HG03280 (cell line): ENCODE results near the gene CTNNA1.
"Not testable (repeated sequence)": the region's sequence is repeated elsewhere in the genome, so short reads cannot be mapped to it uniquely, and the experiment has no call there.

ENCODE experiments used
- ATAC-seq: cut with Tn5 transposase; IDR thresholded peaks from one replicate; pipeline ENCODE4 v1.9.1; 2021; ENCODE audit warnings: mild to moderate bottlenecking, moderate library complexity; ENCODE audit not compliant: unreplicated experiment

CTNNA1 gene

DNA sequence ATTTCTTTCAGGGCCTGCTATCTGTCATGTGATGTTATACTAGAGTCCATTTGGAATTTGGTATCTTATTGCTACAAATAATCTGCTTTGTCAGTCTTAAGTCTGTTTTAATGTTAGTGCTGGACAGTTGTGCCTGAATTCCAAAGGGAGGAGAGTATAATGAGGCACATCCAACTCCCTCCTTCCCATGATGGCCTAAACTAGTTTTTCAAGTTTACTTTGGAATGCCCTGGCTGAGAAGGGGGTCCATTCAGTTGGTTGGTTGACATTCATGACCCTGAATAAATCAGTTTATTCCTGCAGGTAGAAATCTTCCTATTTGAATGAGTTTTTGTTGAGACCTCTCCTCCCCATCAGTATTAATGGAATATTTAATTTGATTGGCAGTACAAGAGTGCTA is 131.3 kb downstream of the CTNNA1 start:
- ATAC-seq, result no peak

DNA sequence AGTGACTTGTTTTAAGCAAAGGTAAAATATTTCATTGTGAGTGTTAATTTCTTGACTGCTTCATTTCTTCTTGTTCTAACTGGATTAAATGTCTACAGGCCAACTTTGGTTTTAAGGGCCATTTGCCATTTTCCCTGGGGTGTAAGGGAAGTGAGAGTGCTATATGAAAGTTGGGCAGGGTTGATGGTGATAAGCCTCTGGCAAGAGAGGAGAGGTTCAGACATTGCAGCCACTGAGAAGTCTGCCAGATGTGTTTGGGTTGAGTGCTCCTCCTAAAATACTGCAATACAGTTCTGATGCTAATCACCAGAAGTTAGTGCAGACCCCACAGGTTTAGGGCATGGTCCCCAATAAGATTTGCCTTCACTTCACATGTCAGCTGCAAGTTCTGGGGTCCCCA is 136.8 kb downstream of the CTNNA1 start:
- ATAC-seq, result no peak

DNA sequence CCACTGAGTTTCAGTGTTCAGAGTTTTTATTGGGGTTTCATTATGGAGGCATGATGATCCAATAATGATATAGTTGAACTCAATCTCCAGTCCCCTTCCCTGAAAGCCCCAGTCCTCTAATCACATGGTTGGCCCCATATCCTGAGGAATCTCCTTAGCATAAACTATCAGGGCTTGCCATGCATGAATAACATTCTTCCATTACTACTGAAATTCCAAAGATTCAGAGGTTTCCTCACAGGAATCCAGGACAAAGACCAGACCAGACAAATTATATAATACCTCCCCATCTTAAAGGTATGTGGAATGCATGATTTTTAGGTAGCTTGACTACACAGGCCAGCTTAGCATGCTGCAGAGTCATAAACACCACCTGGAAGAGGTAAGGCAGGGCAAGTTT is 137.4 kb downstream of the CTNNA1 start:
- no peak for ATAC-seq

DNA sequence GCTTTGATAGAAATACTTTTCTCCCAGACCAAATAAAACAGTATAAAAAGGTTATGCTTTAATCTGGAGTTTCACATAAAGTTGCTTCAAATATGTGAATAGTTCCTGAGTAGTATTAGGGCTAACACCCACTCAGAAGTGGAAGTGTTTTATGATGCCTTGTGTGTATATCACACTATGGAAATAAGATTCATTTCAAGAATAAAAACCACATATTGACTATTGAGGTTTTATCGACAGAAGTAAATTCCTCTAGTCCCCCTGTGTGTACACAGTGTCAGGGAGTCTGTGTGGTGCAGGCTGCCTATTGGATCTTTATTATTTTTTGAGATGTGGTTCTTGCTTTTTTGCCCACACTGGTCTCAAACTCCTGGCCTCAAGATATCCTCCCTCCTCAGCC is 142.7 kb downstream of the CTNNA1 start:
- ATAC-seq, result no peak

DNA sequence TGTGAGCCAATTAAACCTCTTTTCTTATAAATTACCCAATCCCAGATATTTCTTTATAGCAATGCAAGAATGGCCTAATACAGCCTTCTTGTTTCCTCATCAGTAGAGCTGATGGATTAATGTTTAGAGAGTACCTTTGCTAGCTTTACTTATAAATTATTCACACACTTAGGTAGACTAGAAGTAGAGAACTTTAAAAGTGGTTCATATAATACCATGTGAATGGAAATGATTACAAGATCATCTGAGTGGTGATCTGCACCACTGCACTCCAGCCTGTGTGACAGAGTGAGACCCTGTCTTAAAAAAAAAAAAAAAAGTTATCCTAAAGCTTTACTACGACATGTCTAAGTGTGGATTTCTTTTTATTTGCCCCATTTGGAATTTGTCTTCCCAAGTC is 145.1 kb downstream of the CTNNA1 start:
- ATAC-seq, result no peak

DNA sequence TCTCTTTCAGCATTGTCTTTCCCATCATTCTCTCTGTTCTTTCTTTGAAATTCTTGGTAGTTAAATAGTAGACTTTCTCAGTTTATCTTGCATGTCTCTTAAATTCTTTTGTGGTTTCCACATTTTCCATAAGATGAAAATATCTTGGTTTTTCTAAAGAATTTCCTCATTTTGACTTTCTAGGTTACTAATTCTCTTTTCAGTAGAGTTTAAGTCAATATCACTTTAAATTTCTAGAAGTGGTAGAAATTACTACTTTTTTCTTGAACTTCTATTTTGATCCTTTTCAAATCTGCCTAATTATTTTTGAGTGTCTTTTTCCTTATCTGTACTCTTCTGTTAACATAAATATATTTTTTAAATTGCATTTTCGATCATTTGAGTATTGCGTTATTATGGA is 145.5 kb downstream of the CTNNA1 start:
- ATAC-seq, result no peak

DNA sequence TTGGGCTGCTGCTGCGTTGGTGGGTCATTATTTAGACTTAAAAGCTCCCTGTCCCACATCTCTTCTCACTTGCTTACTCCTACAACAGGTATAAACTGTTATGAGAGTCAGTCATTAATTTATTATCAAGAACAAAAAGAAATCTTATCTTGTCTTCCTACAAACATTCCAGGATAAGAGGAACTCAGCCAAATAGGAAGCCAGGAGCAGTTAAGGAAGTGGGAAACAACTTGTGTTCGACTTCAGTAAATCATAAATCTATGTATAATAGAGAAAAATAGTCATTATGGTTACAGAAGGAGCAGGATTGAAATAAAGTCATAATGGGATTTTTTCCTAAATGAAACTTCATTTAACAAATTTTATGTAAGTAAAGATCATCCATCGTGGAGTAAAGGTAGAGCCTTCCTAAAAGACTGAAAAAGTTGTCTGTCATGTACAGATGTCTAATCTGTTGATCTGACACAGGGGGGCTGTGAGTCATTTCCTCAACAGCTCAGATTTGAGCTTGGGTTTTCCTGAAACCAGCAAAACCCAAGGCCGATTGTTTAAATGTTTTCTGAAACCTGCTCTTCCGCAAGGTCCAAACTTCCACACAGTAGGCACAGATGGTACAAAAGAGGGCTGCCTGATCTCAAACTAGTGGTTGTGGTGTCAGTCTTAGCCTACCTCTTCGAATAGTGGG is 147.2 kb downstream of the CTNNA1 start:
- ATAC-seq, result no peak

DNA sequence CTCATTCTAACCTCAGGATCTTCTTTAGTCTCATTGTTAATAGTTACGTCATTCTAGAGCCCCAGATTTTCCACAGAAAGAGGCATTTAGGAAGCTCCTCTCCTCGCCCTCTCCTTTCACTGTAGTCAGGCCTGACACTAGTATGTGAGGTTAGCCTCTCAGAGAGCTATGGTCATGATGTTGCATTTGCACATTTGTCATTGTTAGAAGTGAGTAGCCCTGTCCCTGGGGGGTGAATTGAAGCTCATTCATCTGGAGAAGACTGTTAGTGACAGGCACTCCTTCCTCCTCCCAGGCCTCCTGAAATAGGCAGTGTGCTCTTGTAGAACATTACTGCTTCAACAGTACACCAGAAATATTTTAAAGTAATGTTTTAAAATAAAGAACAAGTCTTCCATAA is 148.5 kb downstream of the CTNNA1 start:
- no peak for ATAC-seq

DNA sequence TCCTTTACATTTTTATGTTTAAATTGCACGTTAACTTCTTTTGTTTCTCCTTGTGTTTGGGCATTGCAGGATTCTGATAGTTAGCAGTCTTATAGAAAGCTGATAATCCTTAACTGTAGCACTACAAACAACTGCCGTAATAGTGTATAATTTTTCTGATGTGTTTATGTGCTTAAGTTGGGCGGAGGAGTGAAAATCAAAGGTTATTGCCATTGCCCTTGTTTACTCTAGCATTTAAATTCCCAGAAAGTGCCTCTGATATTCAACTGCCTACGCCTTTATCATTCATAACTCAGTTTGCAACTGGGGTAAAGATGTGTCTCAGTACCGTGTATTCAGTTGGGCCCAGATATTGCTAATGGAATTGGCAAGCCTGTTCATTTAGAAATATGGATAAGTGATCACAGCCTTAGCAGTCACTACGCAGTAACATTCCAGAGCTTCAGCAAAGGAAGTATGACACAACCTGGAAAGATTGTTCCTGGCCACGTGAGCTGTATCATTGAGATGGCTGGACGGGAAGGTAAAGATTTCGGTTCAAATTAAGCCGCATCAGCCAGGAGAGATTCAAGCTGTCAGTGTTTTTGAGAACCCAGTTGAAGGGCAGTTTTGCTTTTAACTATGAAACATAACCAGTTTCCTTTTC is 150.0 kb downstream of the CTNNA1 start:
- no peak for ATAC-seq

DNA sequence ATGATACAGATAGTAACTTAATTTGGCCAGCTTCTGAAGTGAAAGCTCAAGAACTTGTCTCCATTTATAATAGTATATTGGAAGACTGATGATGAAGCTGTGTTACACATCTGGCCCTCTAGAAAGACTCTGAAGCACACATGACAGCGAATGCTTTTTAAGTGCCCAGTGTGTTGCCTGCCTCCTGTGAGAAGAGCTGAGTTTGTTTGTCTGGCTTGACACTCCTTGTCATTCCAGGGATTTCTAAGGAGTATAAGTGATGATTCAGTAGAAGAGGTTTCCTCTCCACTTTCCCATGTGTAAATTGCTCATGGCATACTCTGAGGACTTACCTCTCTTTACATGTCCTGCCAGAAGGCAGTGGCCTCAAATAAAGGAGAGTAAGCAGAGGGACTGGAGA is 152.3 kb downstream of the CTNNA1 start:
- no peak for ATAC-seq

DNA sequence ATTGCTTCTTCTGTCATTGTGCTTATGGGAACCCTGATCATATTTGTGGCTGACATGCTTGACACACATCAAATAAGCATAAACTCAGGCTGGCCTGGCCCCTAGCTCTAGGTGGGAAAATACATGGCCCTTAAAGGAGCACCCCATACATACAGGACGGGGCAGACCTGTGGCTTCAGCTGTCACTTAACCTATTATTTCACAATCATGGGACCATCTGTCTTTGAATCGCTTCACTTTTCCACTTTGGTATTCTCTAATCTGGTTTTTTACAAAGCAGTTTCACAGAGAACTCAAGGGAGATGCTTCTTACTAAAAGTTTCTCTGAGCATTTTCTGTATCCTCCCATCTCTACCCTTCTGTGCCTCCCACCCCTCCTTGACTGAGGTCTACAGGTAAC is 156.5 kb downstream of the CTNNA1 start:
- no peak for ATAC-seq

DNA sequence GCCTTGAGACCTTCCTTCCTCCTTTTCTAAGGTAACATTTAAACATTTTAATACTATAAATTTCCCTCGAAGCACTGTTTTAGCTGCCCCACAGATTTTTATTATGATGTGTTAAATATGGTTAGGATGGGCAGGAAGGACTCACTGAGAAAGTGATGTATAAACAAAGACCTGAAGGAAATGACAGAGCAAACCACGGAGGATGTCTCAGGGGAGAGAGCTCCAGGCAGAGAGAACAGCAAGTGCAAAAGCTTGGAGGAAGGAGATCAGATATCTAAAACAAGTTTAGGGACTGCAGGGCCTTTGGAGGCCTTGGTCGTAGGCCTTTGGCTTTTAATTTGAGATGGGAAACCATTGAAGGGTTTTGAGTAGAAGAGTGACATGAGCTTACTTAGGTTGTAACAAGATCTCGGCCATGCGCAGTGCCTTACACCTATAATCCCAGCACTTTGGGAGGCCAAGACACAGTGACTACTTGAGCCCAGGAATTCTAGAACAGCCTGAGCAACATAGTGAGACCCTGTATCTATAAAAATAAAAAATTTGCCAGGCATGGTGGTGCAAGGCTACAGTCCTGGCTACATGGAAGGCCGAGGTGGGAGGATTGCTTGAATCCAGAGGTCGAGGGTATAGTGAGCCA is 157.4 kb downstream of the CTNNA1 start:
- ATAC-seq, result no peak

DNA sequence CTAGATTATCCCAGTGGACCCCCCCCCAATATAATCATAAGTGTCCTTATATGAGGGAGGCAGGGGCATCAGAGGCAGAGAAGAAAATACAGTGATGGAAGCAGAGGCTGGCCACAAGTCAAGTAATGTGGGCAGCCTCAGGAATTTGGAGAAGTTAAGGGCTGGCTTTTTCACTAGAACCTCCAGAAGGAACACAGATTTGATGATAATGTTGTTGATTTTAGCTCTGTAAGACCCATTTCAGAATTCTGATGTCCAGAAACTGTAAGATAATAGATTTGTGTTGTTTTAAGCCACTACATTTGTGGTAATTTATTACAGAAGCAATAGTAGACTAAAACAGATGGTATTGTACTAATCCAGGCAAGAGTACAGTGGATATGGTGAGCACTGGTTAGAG is 158.2 kb downstream of the CTNNA1 start:
- no peak for ATAC-seq

DNA sequence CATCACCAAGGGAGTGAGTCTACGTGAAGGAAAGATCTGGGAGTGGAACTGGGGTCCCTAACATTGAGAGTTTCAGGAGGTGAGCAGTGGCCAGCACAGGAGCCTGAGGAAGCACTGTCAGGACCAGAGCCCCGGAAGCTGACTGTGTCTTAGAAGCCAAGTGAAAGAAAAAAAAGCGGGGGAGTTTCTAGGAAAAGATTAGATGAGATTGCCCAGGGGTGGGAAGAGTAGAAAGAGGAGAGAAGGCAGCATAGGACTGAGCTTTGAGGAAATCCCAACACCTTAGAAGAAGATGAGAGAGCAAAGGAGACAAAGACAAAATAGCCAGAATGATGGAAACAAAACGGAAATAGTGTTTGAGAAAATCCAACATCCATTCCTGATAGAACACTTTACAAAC is 158.9 kb downstream of the CTNNA1 start:
- no peak for ATAC-seq

DNA sequence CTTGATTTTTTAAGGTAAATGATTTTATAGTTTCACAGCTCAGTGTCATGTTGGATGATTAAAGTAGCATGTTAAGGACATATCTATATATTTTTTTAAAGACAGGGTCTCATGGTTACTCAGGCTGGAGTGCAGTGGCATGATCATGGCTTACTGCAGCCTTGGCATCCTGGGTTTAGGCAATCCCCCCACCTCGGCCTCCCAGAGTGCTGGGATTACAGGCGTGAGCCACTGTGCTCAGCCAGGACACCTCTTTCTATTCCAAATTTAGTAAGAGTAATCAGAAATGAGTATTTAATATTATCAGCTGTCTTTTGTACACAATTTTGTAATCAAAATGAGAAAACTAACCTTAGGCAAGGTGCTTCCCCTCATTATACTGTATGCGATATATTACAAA is 160.5 kb downstream of the CTNNA1 start:
- no peak for ATAC-seq

DNA sequence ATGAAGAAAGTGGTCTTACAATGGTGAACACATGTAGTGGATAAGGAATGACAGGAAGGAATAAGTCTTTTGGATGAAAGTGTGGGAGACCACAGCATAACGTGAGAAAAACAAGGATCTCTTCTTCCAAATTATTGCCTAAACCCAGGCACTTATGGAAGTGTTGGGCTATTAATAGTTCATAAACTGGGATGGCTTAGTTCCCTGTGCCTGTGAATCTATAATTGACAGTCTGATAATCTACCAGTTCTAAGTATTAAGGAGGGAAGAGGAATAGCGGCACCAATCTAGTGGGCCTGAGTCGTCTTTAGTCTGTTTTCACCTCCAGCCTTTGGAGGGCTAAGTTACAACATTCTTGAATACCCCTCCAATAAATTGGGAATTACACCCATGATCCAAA is 161.1 kb downstream of the CTNNA1 start:
- ATAC-seq, result no peak

DNA sequence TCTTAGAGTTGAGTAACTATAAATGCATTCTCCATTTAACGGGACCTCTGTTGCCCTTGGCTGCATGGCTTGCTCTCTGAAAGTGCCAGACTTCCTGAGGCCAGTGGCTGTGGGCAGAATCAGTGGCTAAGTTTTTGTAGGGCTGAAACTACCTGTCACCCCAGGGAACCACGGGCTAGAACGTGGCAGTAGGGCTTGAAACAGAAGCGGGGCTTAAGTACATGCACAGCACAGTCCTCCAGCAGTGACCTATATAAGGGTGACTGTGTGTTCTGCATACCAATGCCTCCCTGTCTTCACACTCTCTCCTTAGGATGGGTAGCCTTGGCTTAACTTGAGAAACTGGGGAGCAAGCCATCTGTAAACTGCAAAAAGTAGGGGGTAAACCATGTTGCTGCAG is 165.5 kb downstream of the CTNNA1 start:
- ATAC-seq, result no peak

DNA sequence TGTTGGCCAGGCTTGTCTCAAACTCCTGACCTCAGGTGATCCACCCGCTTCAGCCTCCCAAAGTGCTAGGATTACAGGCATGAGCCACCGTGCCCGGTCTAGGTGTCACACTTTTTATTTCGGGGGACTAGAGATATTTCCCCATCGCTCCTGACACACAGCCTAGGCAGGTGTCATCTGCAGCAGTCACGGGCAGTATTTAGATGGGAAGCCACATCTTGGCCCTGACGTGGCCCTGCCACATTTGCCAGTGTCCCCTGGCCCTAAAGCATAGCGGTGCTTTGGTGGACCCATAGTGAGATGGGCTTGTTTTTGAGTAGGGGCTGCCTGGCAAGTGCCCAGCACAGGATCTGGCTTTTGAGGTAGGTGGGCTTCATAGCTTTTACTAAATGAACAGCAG is 167.0 kb downstream of the CTNNA1 start:
- ATAC-seq, result no peak

DNA sequence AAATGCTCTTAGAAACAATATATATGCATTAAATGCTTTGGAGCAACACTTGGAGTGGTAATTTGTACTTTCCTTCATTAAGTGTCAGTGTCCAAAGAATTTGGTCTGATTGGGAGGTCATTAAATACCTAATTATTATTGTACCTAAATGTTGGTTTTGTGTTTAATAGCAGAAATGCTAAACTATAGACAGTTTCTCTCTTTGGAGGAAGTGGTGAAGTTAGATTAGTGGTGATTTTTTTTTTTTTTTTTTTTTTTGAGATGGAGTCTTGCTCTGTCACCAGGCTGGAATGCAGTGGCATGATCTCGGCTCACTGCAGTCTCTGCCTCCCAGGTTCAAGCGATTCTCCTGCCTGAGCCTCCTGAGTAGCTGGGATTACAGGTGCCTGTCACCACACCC is 168.1 kb downstream of the CTNNA1 start:
- ATAC-seq, result not testable (repeated sequence)

DNA sequence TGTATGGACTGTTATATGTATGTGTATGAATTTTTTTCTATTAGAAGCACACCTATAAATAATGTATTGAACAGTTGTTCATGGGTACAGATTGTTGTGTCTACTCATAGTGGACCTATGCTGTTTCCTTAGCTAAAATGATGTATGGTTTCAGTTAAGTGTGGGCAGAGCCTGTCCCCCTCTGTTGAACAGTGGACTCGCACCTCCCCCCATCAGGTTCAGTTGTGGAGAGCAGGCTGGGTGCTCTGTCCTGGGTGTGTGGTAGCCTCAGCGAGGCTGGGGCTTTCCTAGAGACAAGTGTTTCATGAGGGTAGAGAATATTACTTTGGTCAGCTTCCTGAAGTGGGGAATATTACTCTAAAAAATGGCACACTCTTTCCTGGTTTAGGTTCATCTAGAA is 169.3 kb downstream of the CTNNA1 start:
- no peak for ATAC-seq

DNA sequence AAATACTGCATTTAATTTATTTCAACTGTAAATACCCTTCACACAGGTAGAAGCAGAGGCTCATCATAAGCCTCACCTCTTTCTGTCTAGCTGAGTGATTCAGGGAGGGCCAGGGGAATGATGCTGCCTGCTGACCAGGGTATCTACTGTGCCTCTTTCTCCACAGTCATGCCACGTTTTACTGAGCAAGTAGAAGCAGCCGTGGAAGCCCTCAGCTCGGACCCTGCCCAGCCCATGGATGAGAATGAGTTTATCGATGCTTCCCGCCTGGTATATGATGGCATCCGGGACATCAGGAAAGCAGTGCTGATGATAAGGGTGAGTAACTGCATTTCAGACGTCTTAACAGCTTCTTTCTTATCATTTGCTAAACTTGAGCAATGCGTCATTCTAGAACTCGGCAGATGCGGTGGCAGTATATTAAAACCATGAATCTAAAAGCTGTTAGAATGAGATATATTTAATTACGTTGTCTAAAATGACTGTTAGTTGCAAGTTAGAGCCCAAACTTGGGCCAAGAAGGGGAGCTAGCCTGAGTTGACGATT is 171.9 kb downstream of the CTNNA1 start:
- ATAC-seq, result no peak

DNA sequence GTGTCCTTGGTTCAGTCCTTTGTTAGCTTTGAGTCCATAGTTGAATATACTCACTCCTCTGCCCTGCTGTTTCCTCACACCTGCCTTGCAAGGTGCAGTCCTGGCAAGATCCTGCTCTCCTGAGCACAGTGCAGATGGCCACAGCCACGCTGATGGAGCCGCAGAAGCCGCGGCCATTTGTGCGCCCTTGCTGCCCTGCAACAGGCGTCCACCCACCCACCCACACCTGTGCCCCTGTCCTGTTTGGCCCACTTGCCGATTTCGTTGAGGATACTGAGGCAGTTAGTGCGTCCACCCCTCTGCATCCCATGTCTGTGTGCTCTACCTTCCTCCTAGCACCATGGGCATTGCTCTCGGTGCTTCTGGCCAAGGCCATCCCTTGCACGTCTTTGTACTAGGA is 173.0 kb downstream of the CTNNA1 start:
- no peak for ATAC-seq
